GM18868 (cell line): ENCODE measurements around the gene LMAN2.

Experiments used
- ATAC-seq: cut with Tn5 transposase; IDR thresholded peaks from one replicate; pipeline ENCODE4 v1.9.1; 2021; ENCODE audit warnings: mild to moderate bottlenecking, moderate library complexity; ENCODE audit not compliant: unreplicated experiment

Gene LMAN2, protein sequence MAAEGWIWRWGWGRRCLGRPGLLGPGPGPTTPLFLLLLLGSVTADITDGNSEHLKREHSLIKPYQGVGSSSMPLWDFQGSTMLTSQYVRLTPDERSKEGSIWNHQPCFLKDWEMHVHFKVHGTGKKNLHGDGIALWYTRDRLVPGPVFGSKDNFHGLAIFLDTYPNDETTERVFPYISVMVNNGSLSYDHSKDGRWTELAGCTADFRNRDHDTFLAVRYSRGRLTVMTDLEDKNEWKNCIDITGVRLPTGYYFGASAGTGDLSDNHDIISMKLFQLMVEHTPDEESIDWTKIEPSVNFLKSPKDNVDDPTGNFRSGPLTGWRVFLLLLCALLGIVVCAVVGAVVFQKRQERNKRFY

DNA sequence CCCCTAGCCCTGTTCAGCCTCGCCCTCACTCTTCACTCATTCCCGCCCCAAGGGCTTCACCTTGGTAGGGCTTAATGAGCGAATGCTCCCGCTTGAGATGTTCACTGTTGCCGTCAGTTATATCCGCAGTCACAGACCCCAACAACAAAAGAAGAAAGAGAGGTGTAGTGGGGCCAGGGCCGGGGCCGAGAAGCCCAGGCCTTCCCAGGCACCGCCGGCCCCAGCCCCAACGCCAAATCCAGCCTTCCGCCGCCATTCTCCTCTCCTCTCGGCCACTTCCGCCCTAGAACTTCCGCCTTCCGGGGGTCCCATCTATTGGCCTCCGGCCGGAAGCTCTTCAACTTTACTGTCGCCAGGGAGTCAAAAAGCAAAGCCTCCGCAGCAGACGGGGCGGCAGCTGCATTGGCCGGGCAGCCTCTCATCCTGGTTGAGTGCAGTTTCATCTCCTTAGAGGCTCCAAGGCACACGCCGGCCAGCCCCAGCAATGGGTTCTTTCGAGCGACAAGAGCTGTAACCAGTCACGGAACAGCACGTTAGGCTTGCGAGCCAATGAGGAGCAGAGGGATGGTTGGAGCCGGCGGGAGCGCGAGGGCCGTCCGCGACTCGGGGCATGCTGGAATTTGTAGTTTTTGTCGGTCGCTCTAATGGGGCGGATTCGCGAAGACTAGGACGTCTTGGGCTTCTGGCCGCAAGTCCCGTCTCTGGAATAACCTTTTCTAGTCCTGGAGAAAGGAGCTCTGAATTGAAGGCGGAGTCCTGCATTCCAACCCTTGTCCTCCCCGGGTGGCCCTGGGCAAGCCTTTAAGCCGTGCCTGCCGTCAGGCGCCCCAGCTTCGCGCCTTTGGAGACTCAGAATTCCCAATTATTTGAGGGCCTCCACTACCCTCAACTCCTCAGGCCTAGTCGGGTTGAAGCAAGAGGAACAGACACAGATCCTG lies at the start of gene LMAN2:
Gene LMAN2, minus strand, starts transcription at position 277 of the 938 bp plus-strand sequence. Its CDS starts 21 bp downstream, at position 256.
- peak; percentile 95 for ATAC-seq

DNA sequence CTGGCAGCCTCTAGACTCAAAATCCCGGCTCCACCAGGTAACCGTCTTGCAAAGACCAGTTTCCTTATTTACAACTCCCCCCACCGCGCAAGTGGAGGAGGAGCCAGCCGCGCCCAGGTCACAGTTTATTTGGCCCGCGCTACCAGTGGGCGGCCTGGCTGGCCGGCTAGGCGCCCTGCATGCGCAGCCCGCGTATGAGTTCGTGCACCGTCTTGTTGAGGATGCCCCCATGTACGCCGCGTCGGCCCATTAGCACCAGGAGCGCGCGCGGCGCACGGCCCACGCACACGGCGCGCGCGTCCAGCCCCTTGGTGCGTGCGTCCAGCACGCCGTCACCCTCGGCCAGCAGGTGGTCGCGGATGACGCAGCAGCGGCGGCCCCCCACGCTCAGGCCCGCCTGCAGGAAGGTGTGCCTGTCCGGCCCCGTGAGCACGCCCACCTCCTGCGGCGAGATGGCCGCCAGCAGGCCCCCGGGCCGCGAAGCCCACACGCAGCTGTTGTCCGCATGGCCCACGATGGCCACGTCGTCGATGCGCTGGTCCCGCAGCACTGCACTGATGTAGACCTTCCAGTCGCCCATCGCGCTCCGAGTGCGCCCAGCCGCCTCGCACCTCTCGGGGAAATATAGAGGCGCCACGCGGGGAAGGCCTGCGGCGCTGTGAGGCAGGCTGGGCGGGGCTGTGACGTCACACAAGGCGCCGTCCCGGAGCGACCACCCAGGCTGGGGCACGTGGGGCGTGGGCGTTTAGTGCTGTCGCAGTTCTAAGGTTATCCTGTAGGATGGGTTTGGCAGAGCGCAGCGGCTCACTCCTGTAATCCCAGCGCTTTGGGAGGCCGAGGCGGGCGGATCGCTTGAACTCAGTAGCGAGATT lies 48.8 kb upstream of the LMAN2 start, which contains the start of gene PFN3:
Gene PFN3, minus strand, starts transcription at position 665 of the 872 bp plus-strand sequence. Its CDS starts 85 bp downstream, at position 580.
- no peak for ATAC-seq

DNA sequence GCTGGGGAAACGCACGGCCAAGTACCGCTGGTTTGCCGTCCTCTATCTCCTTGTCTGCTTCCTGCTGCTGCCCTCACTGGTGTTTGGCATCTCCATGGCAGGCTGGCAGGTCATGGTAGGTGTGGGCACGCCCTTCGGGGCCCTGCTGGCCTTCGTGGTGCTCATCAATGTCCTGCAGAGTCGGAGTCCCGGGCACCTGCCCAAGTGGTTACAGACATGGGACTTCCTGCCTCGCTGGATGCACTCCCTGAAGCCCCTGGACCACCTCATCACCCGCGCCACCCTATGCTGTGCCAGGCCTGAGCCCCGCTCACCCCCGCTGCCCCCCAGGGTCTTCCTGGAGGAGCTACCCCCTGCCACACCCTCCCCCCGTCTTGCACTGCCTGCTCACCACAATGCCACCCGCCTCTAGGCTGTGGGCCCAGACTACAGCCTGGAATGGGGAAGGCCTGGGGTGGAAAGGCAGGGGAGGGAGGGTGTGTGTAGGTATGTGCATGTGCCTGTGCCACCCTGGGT lies 46.5 kb upstream of the LMAN2 start:
- no peak for ATAC-seq

DNA sequence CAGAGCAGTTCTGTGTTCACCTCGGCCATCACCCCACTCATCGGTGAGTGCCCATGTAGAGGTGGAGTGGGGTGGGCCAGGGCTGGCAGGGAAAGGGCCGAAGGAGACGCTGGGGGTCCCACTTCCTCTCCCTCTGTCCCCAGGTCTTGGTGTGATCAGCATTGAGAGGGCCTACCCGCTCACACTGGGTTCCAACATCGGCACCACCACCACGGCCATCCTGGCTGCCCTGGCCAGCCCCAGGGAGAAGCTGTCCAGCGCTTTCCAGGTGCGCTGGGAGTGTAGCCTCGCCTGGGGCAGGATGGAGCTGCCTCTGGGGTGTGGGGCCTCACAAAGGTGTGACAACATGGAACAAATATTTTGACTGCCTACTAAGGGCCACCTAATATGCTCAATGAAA lies 45.3 kb upstream of the LMAN2 start:
- no peak for ATAC-seq

DNA sequence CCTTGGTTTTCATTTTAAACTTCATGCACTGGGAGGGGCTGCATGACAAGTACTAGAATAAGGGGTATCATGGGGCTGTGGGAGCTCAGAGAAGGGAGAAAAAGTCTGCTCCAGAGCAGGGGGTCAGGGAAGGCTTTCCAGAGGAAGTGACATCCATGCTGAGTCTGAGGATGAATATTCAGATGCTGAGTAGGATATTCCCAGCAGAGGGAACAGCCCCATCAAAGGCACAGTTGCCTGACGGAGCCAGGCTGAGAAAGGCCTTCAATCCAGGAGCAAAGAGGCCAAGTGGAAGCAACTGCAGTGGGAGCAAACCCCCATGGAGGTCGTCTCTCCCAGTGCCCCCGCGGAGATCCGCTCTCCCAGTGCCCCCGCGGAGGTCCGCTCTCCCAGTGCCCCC lies 44.6 kb upstream of the LMAN2 start:
- no peak for ATAC-seq

DNA sequence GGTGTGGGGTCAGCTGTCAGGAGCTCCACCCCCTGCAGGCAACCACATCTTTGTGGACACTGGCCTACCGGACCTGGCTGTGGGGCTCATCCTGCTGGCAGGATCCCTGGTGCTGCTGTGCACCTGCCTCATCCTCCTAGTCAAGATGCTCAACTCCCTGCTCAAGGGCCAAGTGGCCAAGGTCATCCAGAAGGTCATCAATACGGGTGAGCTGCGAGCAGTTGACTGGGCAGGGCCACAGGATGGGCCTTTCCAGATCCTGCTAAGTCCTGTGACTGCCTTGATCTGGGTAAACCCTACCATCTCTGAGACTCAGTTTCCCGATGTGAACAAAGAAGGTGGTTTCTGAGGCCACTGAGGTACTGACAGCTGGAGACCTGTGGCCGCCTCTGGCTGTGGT lies 42.5 kb upstream of the LMAN2 start:
- no peak for ATAC-seq

DNA sequence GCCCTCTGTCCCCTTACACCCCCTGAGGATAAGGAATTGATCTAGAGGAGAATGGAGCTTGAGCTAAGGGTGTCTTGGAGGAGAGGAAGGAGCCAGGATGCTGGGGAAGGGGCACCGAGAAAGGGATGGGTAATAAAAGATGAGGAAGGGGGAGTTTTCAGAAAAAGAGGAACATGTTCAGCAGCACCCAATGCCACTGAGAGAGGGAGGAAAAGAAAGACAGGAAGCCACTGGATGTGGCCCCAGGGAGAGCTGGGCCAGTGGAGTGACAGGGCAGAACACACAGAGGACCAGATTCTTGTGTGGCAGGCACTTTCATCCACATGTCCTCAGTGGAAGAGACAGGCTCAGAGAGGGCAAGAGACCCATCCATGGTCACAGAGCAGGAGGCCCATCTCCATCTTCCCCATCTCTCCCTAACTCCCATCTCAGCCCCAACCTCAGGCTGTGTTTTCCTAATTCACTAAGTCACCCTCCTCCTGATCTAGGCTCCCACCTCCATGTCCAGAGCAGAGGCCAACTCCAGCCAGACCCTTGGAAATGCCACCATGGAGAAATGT lies 41.8 kb upstream of the LMAN2 start:
- no peak for ATAC-seq

DNA sequence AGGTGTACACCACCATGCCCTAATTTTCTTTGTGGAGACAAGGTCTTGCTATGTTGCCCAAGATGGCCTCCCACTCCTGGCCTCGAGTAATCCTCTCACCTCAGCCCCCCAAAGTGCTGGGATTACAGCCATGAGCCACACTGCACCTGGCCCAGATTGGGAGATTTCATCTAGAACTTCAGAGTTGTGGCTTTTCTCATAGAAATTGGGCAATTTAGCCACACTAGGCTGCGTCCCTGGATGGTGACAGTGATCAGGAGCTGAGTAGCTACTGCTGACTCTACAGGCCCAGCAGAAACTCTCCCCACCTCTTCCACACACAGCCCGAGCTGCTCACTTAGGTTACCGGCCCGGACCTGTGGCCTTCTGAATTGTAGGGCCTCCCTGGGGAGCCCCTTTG lies 41.3 kb upstream of the LMAN2 start:
- no peak for ATAC-seq

DNA sequence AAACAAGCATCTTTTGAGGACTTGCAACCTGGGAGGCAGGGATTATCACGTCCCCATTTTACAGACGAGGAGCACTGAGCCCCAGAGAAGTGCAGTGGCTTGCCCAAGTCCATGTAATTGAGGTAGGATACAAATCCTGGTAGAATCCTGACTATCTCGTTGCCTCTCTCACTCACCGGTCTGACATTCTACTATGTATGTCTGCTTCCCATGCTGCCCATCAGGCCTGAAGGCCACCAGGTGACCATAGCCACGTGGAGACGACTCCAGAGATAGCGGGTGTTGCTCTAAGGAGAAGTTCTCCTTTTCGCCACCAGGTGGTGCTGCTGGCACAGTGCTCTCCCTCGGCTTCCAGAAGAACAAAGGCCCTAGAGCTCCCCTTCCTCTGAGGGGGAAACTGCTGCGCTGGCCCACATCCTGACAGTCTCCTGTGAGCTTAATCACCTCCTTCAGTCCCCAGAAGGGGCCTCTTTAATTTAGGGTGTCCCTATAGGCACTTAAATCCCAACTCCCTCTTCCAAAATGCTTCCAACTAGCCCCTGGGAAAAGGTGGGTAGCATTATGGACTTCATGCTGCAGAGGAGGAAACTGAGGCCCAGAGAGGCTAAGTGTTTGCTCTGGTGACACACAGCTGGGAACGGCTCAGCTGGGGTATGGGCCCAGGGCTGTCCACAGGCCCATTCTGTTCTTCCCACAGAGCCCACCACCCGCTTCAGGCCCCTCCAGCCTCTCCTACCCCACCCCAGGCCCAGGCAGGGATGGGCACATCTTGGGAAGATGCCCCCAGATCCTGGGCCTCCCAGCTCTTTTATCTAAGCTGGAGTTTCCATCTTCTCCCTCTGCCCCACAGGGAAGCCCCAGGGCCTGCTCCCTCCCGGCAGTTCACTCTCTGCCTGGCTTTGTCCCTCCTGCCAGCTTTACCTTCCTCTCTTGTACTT lies 39.2 kb upstream of the LMAN2 start:
- ATAC-seq: peak; percentile 60

DNA sequence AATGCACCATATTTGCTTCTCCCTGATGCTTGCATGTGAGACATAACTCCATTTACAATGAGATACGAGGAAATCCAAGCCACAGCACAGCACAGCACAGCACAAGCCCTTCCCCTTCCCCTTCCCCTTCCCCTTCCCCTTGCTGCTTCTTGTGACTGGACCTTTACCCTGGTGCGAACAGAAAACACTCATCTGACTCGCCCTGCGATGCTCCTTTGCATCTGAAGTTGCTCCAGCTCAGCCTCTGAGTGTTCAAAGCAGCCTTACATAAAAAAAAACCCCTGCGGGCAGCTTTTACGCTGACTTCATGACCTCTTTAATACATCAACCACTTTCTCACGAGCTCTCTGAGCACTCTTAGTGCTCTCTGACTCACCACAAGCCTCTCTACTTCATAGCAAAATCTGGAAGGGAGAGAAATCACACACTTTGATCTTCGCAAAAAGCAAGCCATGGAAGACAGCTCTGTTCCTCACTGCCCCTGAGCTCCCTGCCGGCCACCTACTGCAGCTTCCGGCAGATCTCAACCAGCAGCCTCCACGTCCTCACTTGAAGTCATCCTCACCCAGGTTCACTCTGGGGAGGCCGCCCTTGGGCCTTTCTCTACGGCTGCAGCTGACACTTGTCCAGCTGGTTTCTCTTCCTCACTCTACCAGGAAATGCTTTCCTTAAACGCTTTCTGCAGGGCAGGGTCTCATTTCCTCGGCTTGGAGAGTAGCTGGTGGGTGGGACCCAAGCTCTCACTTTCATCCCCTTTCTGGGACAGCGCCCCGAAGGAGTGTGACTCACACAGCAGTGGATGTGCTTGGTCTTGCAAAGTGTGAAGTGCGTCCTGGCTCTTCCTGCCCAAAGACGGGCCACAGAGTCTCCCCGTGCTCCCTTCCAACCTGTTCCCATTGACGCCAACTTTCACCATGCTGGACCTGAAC lies 38.0 kb upstream of the LMAN2 start:
- no peak for ATAC-seq

DNA sequence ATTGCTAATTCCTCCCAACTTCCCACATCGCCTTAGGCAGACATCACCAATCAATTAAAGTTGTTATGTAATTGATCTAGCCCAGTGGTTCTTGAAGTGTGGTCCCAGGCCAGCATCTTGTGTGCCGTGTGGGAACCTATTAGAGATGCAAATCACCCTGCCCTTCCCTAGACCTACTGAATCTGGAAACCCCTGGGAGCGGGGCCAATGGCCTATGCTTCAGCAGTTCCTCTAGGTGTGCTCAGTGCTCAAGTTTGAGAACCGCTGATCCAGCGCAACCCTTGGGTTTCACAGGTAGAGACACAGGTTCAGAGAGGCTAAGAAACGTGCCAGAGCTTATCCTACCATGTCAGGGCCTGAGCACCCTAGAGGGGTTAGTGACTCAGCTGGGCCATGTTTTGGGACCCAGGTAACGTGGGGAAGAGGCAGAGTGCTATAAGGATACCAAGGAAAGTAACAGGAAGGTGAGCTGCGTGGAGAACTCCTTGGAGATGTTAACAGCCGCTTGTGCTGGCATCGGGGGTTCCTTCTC lies 37.1 kb upstream of the LMAN2 start:
- no peak for ATAC-seq

DNA sequence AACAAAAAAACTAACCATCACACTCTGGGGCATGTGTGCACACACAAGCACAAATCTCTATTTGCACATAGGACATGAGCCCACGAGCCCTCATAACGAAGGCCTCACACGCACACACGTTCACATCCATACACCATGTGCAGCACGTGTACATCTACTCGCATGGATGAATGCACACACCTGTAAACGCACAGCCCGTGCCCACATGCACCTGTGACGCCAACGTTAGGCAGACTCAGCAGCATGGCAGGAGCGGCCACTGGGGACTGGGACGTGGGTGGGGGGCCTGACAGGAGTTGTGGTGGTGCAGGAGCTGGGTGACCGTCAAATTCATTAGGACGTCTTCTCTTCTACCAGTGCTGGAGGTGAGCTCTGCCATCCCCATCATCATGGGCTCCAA lies 35.9 kb upstream of the LMAN2 start:
- ATAC-seq: no peak

DNA sequence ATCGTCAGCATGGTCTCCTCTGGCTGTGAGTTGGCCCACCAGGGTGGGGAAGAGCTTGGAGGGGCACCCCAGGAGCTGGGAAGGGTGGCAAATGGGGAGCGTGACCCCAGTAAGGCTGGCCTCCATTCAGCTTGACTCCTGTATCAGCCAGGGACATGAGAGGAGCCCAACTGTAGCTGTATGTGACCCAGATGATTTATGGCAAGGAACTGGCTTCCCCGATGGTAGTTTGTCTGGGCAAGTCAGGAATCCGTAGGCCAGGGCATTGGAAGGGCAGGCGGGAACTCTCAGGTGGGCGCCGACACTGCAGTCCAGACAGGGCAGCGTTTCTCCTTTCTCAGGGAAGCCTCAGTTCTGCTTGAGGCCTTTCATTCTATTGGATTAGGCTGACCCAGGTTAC lies 35.1 kb upstream of the LMAN2 start:
- no peak for ATAC-seq

DNA sequence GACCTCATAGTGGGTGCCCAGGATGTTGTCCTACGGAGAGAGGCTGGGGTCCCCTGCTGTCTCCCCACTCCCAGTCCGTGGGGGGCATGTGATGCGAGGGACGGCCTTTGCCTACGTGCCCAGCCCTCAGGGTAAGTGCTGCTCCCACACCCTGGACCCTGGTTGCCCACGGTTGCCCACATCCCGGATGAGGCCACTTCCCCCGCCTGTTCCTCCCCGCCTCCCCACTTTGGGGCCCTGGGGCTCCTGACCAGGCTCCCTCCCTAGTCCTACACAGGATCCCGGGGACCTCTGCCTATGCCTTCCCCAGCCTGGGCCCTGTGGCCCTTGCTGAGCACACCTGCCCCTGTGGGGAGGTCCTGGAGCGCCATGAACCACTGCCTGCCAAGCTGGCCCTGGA lies 34.3 kb upstream of the LMAN2 start:
- ATAC-seq: no peak

DNA sequence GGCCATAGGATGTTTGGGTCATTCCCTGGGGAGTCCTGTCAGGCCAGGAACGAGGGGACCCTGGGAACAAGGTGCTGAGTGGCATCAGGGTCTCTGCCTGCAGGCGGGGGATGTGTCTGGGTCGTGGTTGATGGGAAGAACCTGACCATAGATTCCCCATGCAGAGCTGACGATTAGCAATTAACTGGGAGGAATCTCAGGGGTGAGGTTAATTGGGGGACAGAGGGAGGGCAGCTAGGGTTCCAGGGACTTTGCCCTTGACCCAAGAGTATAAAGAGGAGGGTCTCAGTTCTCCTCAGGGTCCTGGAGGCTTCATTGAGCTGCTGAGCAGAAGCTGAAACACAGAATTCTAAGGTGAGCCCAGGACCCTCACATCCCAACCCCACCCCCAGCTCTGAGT lies 32.7 kb upstream of the LMAN2 start, which contains the start of gene SLC34A1:
Gene SLC34A1, plus strand, starts transcription at position 301 of the 400 bp plus-strand sequence. CDS start 1,308 bp downstream, outside the sequence.
- no peak for ATAC-seq

DNA sequence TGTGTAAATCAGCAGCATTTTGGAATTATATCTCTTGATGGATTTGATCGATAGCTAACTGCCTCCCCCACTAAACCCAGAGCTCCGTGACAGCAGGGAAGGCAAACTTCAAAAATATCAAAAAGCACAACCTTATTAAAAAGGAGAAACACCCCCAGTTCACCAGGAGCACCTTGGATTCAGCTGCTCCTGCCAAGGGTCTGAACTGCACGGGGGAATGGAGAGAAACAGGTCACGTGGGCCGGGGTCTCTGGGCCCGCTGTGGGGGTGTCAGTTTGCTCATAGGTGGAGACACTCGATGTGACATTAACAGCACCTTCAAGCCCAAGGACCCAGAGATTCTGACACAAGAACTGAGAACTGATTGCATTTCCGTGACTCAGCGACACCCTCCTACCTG lies 31.7 kb upstream of the LMAN2 start:
- ATAC-seq: no peak

DNA sequence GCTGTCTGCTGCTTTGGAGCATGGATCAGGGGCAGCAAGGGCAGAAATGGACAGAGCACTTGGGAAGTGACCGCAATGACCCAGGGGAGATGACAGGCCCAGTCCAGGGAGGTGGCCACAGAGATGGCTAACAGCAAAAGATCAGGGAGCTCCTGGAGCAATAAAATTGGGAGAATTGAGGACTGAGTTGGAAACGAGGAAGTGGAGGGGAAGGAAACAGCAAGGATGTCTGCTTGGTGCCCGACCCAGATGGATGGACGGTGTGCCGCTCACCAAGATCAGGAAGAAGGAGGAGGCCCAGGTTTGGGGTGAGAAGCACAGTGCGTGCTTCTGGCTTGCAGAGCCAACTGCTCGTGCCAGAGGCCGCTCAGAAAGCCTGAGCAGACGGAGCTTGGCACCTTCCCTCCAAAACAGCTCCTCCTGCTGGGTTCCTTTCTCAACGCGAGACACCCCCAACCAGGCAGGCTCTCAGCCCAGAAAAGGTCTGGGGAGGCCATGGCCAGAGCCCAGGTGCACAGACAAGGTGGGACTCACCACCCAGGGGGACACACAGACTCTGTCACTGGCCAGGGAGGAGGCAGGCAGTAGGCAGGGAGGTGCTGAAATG lies 31.1 kb upstream of the LMAN2 start:
- ATAC-seq: no peak

DNA sequence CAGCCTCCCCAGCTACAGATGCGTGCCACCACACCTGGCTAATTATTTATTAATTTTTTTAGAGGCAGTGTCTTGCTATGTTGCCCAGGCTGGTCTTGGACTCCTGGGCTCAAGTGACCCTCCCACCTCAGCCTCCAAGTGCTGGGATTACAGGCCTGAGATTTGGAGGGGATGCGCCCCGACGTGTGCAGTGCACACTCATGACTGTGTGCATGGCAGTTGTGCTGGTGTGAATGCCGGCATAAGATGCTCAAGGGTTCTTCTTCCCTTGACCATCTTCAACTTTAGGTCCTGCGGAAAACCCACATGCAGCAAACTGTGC lies 29.3 kb upstream of the LMAN2 start:
- no peak for ATAC-seq
